AG04450 (cell line): ENCODE data around the gene RNF130. TPM values are rescaled to one million over a fixed set of nuclear protein-coding genes. Genes with fewer than 3 reads are reported as not detected.

ENCODE experiments used
- CTCF ChIA-PET: fragments of 300-600, 350-600 bp; formaldehyde crosslinking; extraction: SDS; loops from one replicate; lab custom pipeline; 2022; ENCODE audit warnings: antibody characterized with exemption, inconsistent platforms; lab: Charles Lee
- POLR2A ChIA-PET: fragments of 350-600 bp; formaldehyde crosslinking; extraction: SDS; loops from one replicate; lab custom pipeline; 2021; ENCODE audit warnings: antibody characterized with exemption, inconsistent platforms; lab: Yijun Ruan, JAX
- DNase-seq: peaks from one replicate; pipeline ENCODE4 v3.0.0-alpha.2; 2011; ENCODE audit warnings: low read depth, low spot score
- H3K27ac ChIP-seq: one replicate; pipeline ENCODE4 v1.5.1; 2012; ENCODE audit warnings: low read depth, low read length, control low read depth
- H3K27me3 ChIP-seq: one replicate; pipeline ENCODE4 v1.6.0; 2012; ENCODE audit warnings: low read length; ENCODE audit not compliant: control insufficient read depth, insufficient read depth
- H3K4me3 ChIP-seq: 2 replicates; pipeline ENCODE4 v1.5.1; 2011; ENCODE audit warnings: mild to moderate bottlenecking, low read depth, low read length, control low read depth
- H3K9me3 ChIP-seq: 2 replicates; pipeline ENCODE4 v1.5.1; 2012; ENCODE audit warnings: low read length; ENCODE audit not compliant: control insufficient read depth, insufficient read depth
- CTCF ChIP-seq: IDR thresholded peaks from 2 replicates; pipeline ENCODE4 v1.5.1; 2011; ENCODE audit warnings: low read depth, low read length, control low read depth, inconsistent platforms
- polyA plus RNA-seq: library from polyadenylated mRNA; depleted of rRNA; stranded (reverse); fragments of >200 nt; gene quantifications from 2 replicates; pipeline ENCODE4 v1.2.3, GENCODE V29; 2011

Gene RNF130
- polyA plus RNA-seq, 1 experiment, result 38.9 TPM

GRCh38 chr5:180118391-180118791 lies 46.8 kb upstream of the RNF130 start:
- TF ChIP-seq CTCF, result no peak
- Histone ChIP-seq H3K27me3 (peaks cover 3% of the 10 kb centered on the region), H3K27ac (no peak overlapping the region), H3K9me3 (no peaks in the 10 kb centered on the region; the same call in 1 of the 2 replicates), H3K4me3 (no peak overlapping the region)
- POLR2A ChIA-PET, result no interaction called here
- DNase-seq, result no peak
- CTCF ChIA-PET, result interaction anchor here (0.6 kb wide), 1 partner anchor 313 kb away, joined by 4 read pairs; no protein-coding TSS in a partner anchor

DNA sequence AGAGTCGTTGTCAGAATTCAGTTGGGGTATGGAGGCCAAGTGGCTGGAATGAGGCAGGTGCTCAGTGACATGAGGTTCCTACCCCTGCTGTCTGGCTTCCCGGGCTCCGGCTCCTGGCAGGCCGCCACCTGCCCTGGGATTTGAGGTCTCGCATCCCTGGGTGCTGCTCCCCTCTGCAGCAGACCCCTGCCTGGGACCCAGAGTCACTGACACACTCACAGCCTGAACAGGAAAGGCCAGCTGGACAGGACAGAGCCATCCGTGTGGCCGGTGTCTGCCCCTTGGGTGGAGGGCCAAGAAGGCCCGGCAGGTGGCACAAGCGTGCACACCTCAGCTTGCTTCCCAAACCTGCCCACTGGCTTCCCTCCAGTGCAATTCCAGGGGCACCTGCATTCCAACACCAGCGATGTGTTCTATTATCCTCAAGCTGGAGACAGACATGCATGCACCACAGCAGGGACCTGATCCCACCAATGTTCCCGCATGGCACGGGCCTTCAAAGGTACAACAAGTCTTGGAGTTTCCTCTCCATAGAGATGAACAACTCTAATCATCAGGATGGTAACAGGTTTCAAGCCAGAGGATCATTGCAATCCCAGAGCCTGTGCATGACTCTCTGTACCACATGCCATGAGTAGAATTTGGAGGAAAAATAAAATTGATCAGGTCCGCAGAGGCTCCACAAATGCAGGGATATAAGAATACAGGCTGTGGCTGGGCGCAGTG lies 45.6 kb upstream of the RNF130 start:
- ChIA-PET POLR2A (no interaction called here), CTCF (no interaction called here)
- H3K27me3 ChIP-seq, result peaks cover 3% of the 10 kb centered on the region
- no peak overlapping the region for H3K4me3 ChIP-seq
- H3K27ac ChIP-seq, result no peak overlapping the region
- no peak for TF ChIP-seq CTCF
- DNase-seq, result no peak
- no peaks in the 10 kb centered on the region; the same call in 1 of the 2 replicates for H3K9me3 ChIP-seq

DNA sequence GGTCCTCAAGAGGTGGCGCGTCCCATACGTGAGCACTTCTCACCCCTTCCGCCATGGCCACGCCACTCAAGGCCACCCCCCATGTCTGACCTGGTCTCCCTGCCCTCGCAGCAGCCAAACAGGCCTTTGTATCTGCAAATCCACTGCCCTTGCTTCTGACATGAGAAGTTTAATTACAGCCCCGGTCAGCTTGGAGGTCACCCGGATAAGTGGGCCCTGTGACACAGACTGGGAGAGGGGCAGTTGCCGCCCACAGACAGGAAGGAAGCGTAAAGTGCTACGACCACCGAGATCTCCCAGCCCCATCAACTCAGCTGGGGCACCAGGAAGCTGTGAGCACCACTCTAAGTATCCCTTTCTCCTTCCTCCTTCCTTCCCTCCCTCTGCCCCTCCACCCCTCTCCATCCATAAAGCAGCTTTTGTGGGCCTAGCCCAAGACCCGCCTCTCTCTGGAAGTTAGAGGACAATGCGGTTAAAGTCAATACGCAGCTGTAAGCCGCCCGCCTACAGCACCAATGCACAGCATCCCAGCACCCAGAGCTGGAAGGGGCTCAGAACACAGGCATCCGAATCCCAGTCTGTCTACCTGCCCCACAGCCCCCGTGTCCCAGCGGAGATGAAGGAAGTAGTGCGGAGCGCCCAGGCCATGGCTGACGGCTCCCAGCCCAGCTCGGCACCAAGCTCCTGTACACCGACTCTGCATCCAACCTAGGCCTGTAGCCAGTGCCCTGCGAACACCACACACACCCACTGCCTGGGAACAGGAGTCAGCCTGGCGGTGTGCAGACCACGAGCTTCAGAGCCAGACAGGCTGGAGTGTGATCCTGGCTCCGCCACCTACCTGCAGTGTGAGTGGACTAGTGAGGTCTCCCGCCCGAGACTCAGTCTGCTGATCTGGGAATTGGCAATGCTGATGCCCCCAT lies 44.8 kb upstream of the RNF130 start:
- Histone ChIP-seq H3K27me3 (peaks cover 3% of the 10 kb centered on the region), H3K4me3 (no peak overlapping the region), H3K27ac (no peak overlapping the region), H3K9me3 (no peaks in the 10 kb centered on the region; the same call in 1 of the 2 replicates)
- POLR2A ChIA-PET, result no interaction called here
- CTCF ChIA-PET, result no interaction called here
- no peak for DNase-seq
- TF ChIP-seq CTCF, result no peak

DNA sequence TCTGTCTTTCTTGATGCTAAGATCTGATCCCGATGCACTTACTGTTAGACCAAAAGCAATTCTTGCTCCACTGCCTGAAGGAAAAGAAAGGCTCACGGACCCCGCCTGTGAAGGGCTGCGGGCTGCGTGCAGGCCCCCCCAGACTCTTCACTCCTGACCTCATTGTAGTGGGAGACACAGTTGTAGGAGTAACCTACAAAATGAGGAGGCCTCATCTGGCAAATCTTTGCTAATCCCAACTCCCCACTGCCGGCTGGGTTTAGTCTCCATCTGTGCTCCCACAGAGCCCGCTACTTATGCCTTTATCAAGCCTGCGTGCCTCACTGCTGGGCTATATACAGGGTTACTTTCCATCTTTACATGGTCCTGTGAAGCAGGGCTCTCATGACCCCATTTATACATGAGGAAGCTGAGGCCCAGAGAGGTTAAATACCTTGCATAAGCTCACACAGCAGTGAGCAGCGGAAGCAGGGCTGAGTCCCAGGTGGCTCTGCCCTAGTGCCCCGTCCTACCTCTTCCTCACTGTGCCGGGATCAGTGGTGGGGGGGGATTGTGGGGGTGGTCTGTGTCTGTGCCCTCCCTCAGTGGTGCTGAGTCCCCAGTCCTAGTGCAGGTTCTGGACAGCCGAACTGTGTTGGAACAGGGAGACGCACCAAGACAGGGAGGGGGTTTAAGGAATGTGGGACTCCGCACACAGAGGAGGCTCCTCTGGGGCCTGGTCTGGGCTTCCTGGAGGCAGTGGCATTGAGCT lies 43.9 kb upstream of the RNF130 start:
- H3K9me3 ChIP-seq, result no peaks in the 10 kb centered on the region; the same call in 1 of the 2 replicates
- ChIA-PET POLR2A (no interaction called here), CTCF (no interaction called here)
- peaks cover 3% of the 10 kb centered on the region for H3K27me3 ChIP-seq
- DNase-seq, result no peak
- H3K4me3 ChIP-seq, result no peak overlapping the region
- no peak overlapping the region for H3K27ac ChIP-seq
- TF ChIP-seq CTCF, result no peak
